ENCODE results near the gene FADD.

- TF ChIP-seq POLR2AphosphoS5 (IDR thresholded peaks at IDR 0.05) (no peak), CTCF (IDR thresholded peaks at IDR 0.05) (no peak), POLR2A (IDR thresholded peaks at IDR 0.05) (no peak), EP300 (IDR thresholded peaks at IDR 0.05) (no peak)
Measured at GRCh38 chr11:70164705-70165104, 38.4 kb upstream of the FADD start.
